Activated CD4-positive, alpha-beta T cell treated with anti-CD3 and anti-CD28 coated beads, Interleukin-2, amount 50 U/mL, for 4 hours (primary cell): ENCODE measurements around the gene PLCB1.

ENCODE experiments used
- DNase-seq, 2 experiments: peaks; one replicate each; pipeline ENCODE4 v3.0.0-alpha.2; 2020

PLCB1 gene

DNA sequence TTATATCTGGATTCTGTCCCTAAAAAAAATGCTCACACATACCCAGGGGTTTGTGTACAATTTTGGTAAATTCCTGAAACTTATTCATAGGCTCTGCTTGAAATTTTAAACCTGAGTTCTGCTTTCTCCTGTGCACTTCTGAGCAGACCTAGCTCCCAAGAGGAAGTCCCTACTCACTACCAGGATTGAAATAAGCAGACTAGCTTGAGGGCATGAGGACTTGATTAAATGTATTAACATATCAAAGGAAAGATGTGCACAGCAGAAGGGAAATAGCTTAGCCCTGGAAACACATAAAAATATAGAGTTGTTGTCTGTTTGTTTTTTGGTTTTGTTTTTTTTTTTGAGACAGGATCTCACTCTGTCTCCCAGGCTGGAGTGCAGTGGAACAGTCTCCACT, 785.0 kb downstream of the PLCB1 start:
- DNase-seq: no peak

DNA sequence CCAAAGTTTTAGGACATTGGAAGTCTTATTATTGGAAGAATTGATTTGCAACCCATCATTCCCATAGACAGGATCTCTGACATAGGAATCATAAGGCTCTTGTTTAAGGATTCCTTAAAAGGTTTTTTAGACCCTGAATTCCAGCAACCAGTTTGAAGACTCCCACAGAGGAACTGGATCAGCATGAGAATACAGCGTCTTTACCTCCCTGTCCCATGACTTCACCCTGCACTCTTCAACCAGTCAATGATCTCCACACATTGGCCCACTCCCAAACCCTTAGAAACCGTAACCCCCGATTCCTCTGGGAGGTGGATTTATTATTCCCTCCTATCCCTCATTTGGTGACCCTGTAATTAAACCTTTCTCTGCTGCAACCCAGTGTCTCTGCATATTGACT, 786.1 kb downstream of the PLCB1 start:
- no peak for DNase-seq

DNA sequence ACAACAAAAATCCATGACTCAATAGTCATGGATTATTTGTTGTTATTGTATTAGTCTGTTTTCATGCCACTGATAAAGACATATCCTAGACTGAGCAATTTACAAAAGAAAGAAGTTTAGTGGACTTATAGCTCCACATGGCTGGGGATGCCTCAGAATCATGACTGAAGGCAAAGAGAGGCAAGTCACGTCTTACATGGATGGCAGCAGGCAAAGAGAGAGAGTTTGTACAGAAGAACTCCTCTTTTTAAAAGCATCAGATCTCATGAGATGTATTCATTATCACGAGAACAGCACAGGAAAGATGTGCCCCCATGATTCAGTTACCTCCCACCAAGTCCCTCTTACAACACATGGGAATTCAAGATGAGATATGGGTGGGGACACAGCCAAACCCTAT, 792.5 kb downstream of the PLCB1 start:
- DNase-seq: no peak

DNA sequence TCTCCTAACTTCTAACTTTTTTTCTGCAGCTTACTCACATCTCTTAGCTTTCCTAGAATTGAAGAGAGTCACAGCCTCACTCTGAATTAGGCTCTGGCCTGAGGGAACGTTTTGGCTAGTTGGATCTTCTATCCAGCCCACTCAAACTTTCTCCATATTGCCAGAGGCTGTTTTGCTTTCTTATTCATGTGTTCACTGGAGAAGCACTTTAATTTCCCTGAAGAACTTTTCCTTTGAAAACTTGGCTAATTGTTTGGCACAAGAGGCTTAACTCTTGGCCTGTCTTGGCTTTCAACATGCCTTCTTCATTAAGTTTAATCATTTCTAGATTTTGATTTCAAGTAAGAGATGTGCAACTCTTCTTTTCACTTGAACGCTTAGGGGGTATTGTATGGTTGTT, 798.7 kb downstream of the PLCB1 start:
- DNase-seq: no peak

DNA sequence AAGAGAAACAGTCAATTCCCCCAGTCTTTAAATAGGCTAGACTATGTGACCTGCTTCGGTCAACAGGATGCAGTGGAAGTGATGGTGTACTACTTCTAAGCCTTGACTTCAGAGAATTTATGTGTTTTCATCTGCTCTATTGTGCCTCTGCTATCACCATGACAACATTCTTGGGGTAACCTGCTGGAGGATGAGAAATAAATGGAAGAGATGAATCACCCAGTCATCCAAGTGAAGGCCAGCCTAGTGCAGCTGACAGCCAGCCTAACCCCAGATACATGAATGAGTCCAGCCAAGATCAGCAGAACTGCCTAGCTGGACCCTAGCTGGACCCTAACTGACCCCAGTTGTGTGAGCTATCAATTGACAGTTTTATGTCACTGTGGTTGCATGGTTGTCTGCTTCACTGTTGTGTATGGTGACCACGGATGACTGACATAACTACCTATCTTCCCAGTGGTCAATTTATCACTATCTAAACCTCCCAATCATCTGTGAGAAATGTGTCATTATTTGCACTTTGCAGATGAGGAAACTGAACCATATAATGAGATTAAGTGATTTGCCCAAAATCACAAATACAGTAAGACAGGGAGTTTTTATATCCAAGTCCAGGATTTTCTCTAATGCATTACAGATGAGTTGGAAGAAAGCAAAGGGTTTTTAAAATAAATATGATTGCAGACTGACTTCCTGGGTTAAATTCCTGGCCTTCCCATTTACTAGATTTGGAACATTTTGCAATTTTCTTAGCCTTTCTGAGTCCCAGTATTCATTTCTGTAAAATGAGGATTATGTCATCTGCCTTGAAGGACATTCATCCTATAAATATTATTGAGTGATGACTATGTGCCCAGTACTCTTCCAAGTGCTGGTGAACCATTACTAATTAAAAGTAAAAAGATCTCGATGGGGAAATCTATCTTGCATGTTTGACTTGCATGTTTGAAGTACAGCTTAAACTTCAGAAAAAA, 800.4 kb downstream of the PLCB1 start:
- DNase-seq: no peak

DNA sequence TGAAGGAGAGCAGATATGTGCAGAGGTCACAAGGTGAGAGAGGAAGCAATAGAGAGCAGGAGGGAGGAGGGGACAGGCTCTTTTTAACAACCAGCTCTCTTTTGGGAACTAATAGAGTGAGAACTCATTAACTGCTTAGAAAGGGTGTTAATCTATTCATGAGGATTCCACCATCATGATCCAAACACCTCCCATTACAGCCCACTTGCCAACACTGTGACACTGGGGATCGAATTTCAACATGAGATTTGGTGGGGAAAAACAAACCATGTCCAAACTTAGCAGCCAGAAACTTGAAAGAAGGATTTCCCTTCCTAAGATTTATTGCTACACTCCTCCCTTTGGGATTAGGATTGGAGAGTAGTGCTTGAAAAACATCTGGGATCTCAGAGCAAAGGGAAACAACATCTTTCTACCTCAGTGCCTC, 801.3 kb downstream of the PLCB1 start:
- no peak for DNase-seq

DNA sequence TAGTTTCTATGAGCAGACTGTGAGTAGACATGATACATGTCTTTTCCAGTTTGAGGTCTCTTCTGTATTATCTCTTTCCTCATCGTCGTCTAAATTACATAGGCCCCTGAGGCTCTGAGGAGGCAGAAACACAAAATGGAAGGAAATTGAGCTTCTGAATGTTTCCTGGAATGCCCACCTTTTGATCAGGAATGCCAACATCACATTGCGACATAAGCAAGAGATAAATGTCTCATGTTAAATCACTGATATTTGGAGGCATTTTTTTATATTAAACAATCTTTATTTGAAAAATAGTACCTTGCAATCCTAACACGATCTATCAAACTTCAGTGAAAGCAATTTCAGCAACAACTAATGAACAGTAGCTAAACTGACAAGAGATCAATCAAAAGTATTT, 802.3 kb downstream of the PLCB1 start:
- no peak for DNase-seq
